Measurements from ENCODE around the gene AP2A1.
A peak's percentile ranks its signal among the peaks of the same experiment; 100 is the strongest.

AP2A1 gene

GRCh38 chr19:49818649-49819370 lies 52.0 kb downstream of the AP2A1 start:
- TF ChIP-seq ZFX (IDR thresholded peaks at IDR 0.05), result peak; percentile 36; the same call in 1 of the 2 replicates
- TF ChIP-seq, protein P1, sequence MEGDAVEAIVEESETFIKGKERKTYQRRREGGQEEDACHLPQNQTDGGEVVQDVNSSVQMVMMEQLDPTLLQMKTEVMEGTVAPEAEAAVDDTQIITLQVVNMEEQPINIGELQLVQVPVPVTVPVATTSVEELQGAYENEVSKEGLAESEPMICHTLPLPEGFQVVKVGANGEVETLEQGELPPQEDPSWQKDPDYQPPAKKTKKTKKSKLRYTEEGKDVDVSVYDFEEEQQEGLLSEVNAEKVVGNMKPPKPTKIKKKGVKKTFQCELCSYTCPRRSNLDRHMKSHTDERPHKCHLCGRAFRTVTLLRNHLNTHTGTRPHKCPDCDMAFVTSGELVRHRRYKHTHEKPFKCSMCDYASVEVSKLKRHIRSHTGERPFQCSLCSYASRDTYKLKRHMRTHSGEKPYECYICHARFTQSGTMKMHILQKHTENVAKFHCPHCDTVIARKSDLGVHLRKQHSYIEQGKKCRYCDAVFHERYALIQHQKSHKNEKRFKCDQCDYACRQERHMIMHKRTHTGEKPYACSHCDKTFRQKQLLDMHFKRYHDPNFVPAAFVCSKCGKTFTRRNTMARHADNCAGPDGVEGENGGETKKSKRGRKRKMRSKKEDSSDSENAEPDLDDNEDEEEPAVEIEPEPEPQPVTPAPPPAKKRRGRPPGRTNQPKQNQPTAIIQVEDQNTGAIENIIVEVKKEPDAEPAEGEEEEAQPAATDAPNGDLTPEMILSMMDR (conservative IDR thresholded peaks at IDR 0.05), result no peak
- H3K27ac ChIP-seq, result peak overlapping the region; percentile 92

- H3K27ac ChIP-seq, result peak overlapping the region; percentile 92; the same call in 1 of the 2 replicates
Measured at GRCh38 chr19:49819452-49820115, 52.8 kb downstream of the AP2A1 start.

- H3K27ac ChIP-seq, result no peak overlapping the region
- TF ChIP-seq, protein P1 (conservative IDR thresholded peaks at IDR 0.05), result no peak
- no peak for TF ChIP-seq ZFX (IDR thresholded peaks at IDR 0.05)
Measured at GRCh38 chr19:49820125-49820524, 53.3 kb downstream of the AP2A1 start.

- no peak overlapping the region for H3K27ac ChIP-seq
- TF ChIP-seq, protein P1 (conservative IDR thresholded peaks at IDR 0.05), result no peak
- TF ChIP-seq ZFX (IDR thresholded peaks at IDR 0.05), result no peak
Measured at GRCh38 chr19:49823472-49823871, 56.7 kb downstream of the AP2A1 start.

- no peak for TF ChIP-seq ZFX (IDR thresholded peaks at IDR 0.05)
- TF ChIP-seq, protein P1 (conservative IDR thresholded peaks at IDR 0.05), result no peak
- no peak overlapping the region for H3K27ac ChIP-seq
Measured at GRCh38 chr19:49824662-49825061, 57.9 kb downstream of the AP2A1 start.

DNA sequence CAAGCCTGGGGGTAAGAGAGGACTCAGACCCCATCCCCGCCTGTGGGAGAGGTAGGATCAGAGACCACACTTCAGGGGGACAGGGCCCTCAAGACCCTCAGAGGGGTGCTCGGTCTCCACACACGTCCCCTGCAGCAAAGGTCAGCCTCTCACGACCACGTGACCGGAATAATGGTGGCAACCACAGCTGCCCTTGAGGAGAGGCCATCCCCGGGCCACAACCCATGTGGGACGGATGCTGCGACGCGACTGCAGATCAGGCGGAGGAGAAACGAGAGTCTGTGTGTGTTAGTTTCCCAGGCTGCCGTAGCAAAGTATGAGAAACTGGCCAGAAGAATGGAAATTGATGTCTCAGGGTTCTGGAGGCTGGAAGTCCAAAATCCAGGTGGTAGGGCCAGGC lies 60.2 kb downstream of the AP2A1 start:
- TF ChIP-seq ZFX (IDR thresholded peaks at IDR 0.05), result no peak
- H3K27ac ChIP-seq, result no peak overlapping the region

DNA sequence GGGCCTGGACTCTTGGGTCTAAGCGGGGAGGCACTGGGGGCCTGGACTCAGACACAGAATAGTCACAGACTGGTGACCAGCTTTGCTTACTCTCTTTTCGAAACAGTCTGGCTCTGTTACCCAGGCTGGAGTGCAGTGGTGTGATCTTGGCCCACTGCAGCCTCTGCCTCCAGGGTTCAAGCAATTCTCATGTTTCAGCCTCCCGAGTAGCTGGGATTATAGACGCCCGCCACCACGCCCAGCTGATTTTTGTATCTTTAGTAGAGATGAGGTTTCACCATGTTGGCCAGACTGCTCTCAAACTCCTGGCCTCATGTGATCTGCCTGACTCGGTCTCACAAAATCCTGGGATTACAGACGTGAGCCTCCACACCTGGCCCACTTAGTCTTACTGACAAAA lies 62.4 kb downstream of the AP2A1 start:
- no peak for TF ChIP-seq ZFX (IDR thresholded peaks at IDR 0.05)
- TF ChIP-seq, protein P1 (conservative IDR thresholded peaks at IDR 0.05), result no peak
- no peak overlapping the region for H3K27ac ChIP-seq

GRCh38 chr19:49829721-49830120 lies 62.9 kb downstream of the AP2A1 start:
- TF ChIP-seq, protein P1 (conservative IDR thresholded peaks at IDR 0.05), result no peak
- no peak for TF ChIP-seq ZFX (IDR thresholded peaks at IDR 0.05)
- H3K27ac ChIP-seq, result no peak overlapping the region
